Head of caudate nucleus (tissue), 42 donors: ENCODE measurements around the gene CLEC10A.
"Not testable (repeated sequence)": the region's sequence is repeated elsewhere in the genome, so short reads cannot be mapped to it uniquely, and the experiment has no call there.

ENCODE experiments used
- DNase-seq, 42 donors: peaks; one replicate each; pipeline versions ENCODE4 v3.0.0 to v3.0.0-alpha.2; 2020 to 2021; ENCODE audit warnings: mixed read lengths in 7 of 42
- intact Hi-C: fragments of 100-400 bp; cut with DNase I; formaldehyde crosslinking; loops from one replicate; pipeline ENCODE4 v1.15.0; 2022

CLEC10A gene

DNA sequence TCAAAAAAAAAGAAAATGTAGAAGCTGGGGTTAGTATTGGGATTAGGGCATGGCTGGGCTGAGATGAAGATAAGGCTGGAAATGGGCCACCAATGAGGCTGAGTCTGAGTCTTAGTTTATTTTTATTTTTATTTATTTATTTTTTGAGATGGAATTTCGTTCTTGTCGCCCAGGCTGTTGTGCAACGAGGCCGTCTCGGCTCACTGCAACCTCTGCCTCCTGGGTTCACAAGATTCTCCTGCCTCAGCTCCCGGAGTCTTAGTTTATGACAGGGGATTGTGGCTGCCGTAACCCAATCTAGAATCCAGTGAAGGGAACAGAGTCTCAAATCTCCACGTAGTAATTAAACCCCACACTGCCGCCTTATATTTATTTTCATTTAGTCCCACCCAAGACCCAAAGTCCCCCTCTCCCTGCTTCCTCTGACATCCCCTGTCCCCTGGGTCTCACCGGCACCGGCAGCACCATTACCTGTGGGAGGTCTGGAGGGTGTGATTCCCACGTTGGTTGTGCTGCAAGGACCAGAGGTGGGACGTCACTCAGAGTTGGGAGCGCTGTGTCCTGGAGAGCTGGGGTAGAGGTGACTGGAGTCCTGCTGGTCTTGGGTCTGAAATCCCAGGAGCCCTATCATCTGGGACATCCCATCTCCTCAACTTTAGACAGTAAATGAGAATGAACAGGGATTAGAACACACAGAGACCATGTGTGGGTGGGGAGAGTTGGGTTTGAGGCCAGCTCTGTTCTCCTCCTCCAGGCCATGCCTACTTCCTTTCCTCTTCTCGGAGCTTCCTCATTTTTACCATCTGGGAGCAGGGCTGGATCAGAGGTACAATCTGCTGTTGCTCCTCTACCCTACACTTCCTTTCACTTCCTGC is at the start of gene CLEC10A:
Gene CLEC10A, minus strand, starts transcription at position 671 of the 875 bp plus-strand sequence. CDS start 1,439 bp downstream, outside the sequence.
- intact Hi-C loops, result no loop called here
- DNase-seq, result no peak

DNA sequence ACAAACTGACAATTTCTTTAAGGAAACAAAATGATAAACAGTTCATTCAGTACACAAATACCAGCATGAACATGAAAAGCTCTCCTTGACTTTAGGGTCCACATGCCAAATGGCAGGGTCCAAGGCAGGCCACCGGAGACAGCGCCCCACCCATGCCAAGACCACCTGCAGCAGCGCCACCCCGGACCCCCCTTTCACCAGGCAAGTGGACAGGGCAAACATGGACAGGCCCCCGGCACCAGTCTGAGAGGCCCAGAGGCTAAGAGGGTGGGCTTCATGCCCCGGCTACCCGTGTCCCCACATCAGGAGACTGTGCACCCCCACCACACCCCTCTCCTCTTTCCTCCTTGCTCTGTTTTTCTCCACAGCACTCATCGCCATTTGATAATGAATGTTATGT is 49.3 kb upstream of the CLEC10A start:
- intact Hi-C loops, result no loop called here
- DNase-seq, result no peak

DNA sequence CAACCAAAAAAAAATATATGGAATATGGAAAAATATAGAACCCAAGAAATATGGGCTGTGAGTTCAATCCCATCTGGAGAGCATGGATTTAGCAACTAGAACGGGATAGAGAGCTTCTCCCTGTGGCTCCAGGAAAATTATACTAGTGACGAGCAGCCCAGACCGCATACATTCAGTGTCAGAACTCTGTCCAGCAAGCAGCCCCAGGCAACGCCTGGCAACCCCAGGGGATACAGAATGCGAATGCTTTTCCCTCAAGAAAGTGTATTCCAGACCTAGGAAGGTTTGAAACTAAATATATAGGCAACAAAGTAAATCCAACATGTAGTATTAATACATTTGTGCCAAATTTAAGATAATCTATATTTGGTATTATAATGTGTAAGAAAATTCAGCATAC is 48.1 kb upstream of the CLEC10A start:
- DNase-seq, result no peak
- intact Hi-C loops, result no loop called here

GRCh38 chr17:7127501-7127900 is 47.5 kb upstream of the CLEC10A start:
- intact Hi-C loops, DNase-seq: not testable (repeated sequence)

GRCh38 chr17:7126386-7126785 is 46.3 kb upstream of the CLEC10A start:
- DNase-seq, intact Hi-C loops: not testable (repeated sequence)

- intact Hi-C loops, result no loop called here
- no peak for DNase-seq
These were observed 44.9 kb upstream of the CLEC10A start for GRCh38 chr17:7124923-7125322.

DNA sequence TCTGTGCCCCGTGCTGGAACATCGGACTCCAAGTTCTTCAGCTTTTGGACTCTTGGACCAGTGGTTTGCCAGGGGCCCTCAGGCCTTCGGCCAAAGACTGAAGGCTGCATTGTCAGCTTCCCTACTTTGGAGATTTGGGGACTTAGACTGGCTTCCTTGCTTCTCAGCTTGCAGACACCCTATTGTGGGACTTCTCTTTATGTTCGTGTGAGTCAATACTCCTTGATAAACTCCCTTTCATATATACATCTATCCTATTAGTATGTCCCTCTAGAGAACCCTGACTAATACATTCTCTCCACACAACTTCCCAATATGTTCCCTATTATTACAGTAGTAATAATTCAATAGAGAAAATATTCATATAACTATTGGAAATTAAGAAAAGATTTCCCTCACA is 43.8 kb upstream of the CLEC10A start:
- intact Hi-C loops, result no loop called here

GRCh38 chr17:7122381-7122780 is 42.3 kb upstream of the CLEC10A start:
- intact Hi-C loops, result no loop called here

More for the DNA sequence above, 43.8 kb upstream of the CLEC10A start:
- no peak for DNase-seq

DNA sequence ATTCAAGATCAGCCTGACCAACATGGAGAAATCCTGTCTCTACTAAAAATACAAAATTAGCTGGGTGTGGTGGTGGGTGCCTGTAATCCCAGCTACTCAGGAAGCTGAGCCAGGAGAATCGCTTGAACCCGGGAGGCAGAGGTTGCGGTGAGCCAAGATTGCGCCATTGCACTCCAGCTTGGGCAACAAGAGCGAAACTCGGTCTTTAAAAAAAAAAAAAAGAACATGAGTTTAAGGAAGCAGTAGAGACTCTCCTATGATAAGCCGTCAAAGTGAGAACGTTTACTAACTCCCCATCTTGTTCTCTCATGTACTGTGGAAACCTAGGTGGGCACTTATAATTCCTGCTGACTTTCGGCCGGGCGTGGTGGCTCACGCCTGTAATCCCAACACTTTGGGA is 40.6 kb upstream of the CLEC10A start:
- peak in 1 of 42 donors; percentile 40 for DNase-seq
- intact Hi-C loops, result not testable (repeated sequence)

More at GRCh38 chr17:7122381-7122780, 42.3 kb upstream of the CLEC10A start:
- no peak for DNase-seq

GRCh38 chr17:7120123-7120522 is 40.1 kb upstream of the CLEC10A start:
- no peak for DNase-seq
- intact Hi-C loops, result no loop called here

- no peak for DNase-seq
- intact Hi-C loops, result no loop called here
These were observed 39.3 kb upstream of the CLEC10A start for GRCh38 chr17:7119314-7119713.

GRCh38 chr17:7114875-7115614 is 35.0 kb upstream of the CLEC10A start:
- peak in 21 of 42 donors; percentile 8 to 62 (median 47) for DNase-seq
- intact Hi-C loops, result no loop called here

DNA sequence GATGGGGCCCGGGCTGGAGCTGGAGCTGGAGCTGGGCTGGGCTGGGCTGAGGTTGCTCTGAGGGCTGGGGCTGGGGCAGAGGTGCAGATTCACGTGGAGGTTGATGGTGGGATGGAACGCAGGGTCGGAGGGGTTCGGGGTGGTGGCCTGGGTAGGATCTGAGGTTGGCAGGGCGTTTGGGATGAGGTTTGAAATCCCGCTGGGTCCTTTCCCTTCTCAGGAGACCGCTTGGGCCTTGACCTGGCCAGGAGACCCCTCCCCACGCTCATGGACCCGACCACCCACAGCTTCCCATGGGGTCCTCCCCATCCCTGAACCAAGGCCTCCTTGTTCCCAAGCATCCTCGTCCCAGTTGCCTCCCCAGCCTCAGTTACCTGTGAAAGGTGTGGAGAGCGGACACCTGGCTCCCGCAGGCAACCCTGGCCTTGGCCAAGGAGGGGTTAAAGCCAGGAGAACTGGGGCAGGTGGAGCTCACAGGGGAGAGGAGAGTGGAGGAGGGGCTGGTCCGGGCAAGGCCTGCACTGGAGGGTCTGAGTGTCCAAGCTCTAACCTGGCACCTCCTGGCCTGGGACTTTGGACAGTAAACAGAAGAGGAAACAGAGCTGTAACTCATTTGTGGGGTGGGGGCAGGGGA is 34.3 kb upstream of the CLEC10A start, which contains the start of gene ASGR2:
Gene ASGR2, minus strand, starts transcription at position 582 of the 634 bp plus-strand sequence. CDS start 582 bp downstream, outside the sequence.
- intact Hi-C loops, result no loop called here

GRCh38 chr17:7113273-7114071 is 33.4 kb upstream of the CLEC10A start:
- peak in 1 of 42 donors; percentile 11 for DNase-seq
- intact Hi-C loops, result no loop called here

More for the DNA sequence above, 34.3 kb upstream of the CLEC10A start, which contains the start of gene ASGR2:
- DNase-seq, result no peak

- DNase-seq, result peak in 1 of 42 donors; percentile 22
- intact Hi-C loops, result no loop called here
These were observed 32.6 kb upstream of the CLEC10A start for GRCh38 chr17:7112510-7113108.

DNA sequence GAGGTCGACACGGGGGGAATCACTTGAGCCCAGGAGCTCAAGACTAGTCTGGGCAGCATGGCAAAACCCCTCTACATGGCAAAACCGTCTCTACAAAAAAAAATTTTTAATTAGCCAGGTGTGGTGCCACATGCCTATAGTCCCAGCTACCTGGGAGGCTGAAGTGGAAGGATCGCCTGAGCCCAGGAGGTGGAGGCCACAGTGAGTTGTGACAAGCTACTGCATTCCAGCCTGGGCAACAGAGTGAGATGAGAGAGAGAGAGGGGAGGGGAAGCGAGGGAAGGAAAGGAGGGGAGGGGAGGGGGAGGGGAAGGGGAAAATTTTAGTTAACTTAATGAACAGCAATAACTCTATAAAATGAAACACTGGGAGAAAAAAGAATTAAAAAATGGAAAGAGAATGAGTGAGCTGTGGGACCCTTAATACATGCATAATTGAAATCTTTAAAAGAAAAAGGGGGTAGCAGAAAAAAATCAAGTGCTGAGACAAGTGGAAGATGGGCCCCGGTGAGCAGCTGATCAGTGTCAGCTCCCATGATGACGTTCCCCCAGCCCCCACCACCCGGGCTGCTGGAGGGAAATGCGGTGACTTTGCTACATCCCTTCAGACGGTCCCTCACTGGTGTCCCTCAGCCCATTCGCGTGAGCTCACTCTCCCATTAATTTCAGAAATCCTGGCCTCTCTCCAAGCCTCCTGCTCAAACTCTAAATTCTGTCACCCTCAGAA is 31.9 kb upstream of the CLEC10A start:
- intact Hi-C loops, result no loop called here
- DNase-seq, result peak in 3 of 42 donors; percentile 28 to 36 (median 35)

DNA sequence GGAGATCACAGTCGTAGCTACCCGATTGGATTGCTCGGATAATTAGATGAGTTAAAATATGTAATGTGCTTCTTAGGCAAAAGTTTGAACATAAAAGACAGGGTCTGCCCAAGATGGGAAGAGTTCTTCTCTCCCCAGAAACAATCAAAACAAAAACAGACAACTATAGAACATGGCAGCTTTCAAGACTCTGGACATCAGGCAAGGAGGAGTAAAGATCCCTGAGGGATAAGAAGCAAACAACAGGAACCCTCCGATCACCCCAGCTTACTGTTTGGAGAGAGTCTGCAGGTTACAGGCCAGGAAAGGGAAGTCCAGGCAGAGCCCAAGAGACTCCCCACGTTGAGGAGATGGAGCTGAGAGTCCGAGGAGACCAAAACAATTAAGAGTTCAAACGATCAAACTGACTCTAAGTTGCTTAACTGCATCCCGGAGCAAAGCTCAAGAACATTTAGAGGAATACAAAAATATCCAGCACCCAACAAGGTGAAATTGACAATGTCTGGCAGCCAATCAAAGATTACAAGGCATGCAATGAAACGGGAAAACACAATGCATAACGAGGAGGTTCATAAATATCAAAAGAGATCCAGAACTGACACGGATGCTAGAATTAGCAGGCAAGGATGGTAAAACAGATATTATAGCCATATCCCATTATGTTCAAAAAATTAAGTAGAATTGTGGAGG is 30.7 kb upstream of the CLEC10A start:
- DNase-seq, result no peak
- intact Hi-C loops, result no loop called here
